Osteocyte (in vitro differentiated cells): Measurements from ENCODE around the gene OXGR1. TPM values are rescaled to one million over a fixed set of nuclear protein-coding genes. Genes with fewer than 3 reads are reported as not detected.

ENCODE experiments used
- DNase-seq: peaks from one replicate; pipeline ENCODE4 v3.0.0; 2021; ENCODE audit warnings: mixed read lengths; ENCODE audit not compliant: unreplicated experiment; ENCODE audit errors: extremely low spot score
- H3K27ac Mint-ChIP-seq: one replicate; pipeline ENCODE4 v1.8.0; 2021; ENCODE audit warnings: mild to moderate bottlenecking, mixed read lengths; ENCODE audit not compliant: unreplicated experiment
- H3K27me3 Mint-ChIP-seq: one replicate; pipeline ENCODE4 v1.8.0; 2021; ENCODE audit warnings: mixed read lengths; ENCODE audit not compliant: unreplicated experiment
- H3K36me3 Mint-ChIP-seq: one replicate; pipeline ENCODE4 v1.8.0; 2021; ENCODE audit warnings: mixed read lengths; ENCODE audit not compliant: unreplicated experiment
- H3K4me1 Mint-ChIP-seq: one replicate; pipeline ENCODE4 v1.8.0; 2021; ENCODE audit warnings: mixed read lengths; ENCODE audit not compliant: unreplicated experiment
- H3K4me3 Mint-ChIP-seq: one replicate; pipeline ENCODE4 v1.8.0; 2021; ENCODE audit warnings: mild to moderate bottlenecking, moderate library complexity, mixed read lengths; ENCODE audit not compliant: unreplicated experiment
- H3K9me3 Mint-ChIP-seq: one replicate; pipeline ENCODE4 v1.8.0; 2021; ENCODE audit warnings: mixed read lengths; ENCODE audit not compliant: unreplicated experiment
- long read RNA-seq: library from polyadenylated mRNA; unstranded; transcript quantifications from one replicate; pipeline ENCODE4 v2.0.0, GENCODE V29; 2021
- total RNA-seq: library from RNA; stranded (reverse); gene quantifications from 2 replicates; pipeline ENCODE4 v1.2.1, GENCODE V29; 2021
- TF ChIP-seq, protein P1 (sequence below): fragments of 200-600 bp; sonication (generic); IDR thresholded peaks from 2 replicates; pipeline ENCODE4 v1.5.0; 2021; ENCODE audit warnings: antibody characterized with exemption, mild to moderate bottlenecking, moderate library complexity

Gene OXGR1
- not detected in 2 replicates for total RNA-seq
- long read RNA-seq, result 0 reads

DNA sequence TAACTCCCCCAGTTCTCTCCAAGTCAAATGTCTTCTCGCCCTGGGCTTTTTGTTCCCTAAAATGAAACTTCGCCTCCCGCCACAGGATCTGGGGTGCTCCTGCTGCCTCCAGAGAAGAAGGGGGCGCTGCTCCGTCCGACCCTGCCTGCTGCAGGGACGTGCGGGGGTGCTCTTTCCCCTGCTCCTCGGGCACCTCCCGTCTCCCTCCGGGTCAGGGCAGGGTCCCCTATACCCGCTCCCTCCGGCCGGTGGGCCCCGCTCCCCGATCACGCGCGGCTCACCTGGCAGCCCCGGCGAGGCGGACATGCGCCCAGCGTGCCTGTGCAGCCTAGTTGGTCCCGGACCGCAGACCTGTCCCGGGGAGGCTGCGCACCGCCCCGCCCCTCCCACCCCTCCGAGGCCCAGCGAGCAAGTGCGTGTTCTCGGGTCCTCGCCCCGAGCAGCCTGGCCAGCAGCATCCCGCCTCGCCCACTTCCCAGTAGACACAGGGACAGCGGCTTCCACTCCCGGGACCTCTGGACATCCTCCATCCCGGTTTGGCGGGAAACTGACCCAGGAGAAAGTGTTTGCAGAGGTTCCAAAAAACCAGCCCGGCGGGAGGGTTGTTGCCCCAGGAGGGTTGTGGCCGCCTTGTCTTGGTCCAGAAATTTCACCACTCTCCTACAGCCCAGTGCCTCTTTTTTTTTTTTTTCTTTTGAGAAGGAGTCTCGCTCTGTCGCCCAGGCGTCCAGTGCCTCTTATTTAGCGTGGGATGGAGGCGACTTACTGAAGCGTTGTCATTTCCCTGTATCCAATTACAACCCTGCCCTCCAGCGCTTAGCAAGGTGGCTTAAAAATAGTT is at the start of gene OXGR1:
Gene OXGR1, minus strand, starts transcription at position 460 of the 841 bp plus-strand sequence. CDS start 6,717 bp downstream, outside the sequence.
- TF ChIP-seq, protein P1, sequence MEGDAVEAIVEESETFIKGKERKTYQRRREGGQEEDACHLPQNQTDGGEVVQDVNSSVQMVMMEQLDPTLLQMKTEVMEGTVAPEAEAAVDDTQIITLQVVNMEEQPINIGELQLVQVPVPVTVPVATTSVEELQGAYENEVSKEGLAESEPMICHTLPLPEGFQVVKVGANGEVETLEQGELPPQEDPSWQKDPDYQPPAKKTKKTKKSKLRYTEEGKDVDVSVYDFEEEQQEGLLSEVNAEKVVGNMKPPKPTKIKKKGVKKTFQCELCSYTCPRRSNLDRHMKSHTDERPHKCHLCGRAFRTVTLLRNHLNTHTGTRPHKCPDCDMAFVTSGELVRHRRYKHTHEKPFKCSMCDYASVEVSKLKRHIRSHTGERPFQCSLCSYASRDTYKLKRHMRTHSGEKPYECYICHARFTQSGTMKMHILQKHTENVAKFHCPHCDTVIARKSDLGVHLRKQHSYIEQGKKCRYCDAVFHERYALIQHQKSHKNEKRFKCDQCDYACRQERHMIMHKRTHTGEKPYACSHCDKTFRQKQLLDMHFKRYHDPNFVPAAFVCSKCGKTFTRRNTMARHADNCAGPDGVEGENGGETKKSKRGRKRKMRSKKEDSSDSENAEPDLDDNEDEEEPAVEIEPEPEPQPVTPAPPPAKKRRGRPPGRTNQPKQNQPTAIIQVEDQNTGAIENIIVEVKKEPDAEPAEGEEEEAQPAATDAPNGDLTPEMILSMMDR, result no peak
- no peak for DNase-seq
- no peak within 1 kb of the TSS for H3K27ac Mint-ChIP-seq
- H3K4me1 Mint-ChIP-seq, result peaks cover 14% of the 10 kb centered on the region
- peaks cover 5% of the 10 kb centered on the region for H3K9me3 Mint-ChIP-seq
- H3K27me3 Mint-ChIP-seq, result peaks cover 86% of the 10 kb centered on the region
- peak within 1 kb of the TSS; percentile 65 for H3K4me3 Mint-ChIP-seq
- H3K36me3 Mint-ChIP-seq, result no peaks in the 10 kb centered on the region

DNA sequence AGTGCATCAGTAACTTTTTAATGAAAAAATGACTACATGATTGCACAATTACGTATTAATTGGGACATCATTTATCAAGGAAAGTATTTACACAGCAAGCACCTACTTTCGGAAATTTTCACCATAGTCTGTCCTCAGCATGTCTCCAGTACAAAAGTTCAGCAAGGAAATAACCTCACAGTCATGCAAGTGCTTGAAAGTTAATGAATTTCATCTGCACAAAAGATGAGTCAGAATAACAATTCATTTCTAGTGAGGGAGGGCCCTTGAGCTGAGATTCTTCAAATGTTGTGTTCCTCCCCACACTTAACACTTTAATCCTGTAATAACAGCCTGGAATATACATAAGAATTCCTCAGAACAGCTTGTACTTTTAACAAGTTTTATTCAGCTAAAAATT is 49.0 kb upstream of the OXGR1 start:
- Mint-ChIP-seq H3K9me3 (no peaks in the 10 kb centered on the region), H3K27me3 (no peaks in the 10 kb centered on the region), H3K27ac (peak overlapping the region; percentile 93), H3K4me3 (peak overlapping the region; percentile 16), H3K36me3 (no peaks in the 10 kb centered on the region), H3K4me1 (peaks cover 43% of the 10 kb centered on the region)
- TF ChIP-seq, protein P1, result no peak
- no peak for DNase-seq

GRCh38 chr13:97030705-97031452 is 36.6 kb upstream of the OXGR1 start:
- no peak for DNase-seq
- H3K4me1 Mint-ChIP-seq, result peaks cover 18% of the 10 kb centered on the region
- peaks cover 9% of the 10 kb centered on the region for H3K9me3 Mint-ChIP-seq
- peaks cover 8% of the 10 kb centered on the region for H3K36me3 Mint-ChIP-seq
- peak overlapping the region; percentile 42 for H3K27ac Mint-ChIP-seq
- TF ChIP-seq, protein P1, result peak; percentile 63
- H3K4me3 Mint-ChIP-seq, result no peak overlapping the region
- no peaks in the 10 kb centered on the region for H3K27me3 Mint-ChIP-seq

DNA sequence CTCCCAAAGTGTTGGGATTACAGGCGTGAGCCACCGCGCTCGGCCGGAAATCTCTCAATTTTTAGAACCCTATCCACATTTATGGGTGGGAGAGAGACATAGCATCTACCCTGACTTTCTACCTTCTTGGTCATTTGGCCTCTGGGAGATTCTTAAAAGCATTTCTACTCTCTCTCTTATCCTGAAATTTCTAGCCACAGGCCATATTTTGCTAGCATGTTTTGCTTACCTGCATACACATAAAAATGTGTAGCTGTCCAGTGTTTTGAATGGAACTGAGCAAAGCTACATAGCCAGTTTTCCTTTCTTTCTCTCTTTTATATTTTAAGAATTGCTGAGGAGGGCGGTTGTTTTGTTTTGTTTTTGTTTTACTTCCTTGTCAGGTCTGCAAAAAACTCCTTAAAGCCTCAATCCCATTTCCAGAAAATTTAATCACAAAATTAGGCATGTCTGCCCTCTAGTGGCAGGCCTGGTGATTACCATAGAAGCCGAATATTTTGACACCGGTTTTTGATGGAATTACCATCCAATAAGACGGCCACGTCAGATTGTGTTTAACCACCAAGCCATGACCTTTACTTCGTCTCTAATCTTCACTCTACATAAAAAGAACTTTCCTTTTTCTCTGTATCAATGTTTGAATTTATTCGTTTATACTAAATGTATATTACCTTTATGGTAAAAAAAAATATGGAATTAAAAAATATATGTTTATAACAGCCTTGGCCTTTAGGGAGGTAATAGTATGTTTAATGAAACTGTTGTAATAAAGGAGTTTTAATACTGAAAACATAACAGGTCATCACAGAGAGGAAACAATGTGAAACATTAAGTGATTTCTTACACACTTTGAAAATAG is 34.4 kb upstream of the OXGR1 start:
- H3K4me3 Mint-ChIP-seq, result no peak overlapping the region
- peaks cover 15% of the 10 kb centered on the region for H3K4me1 Mint-ChIP-seq
- H3K27ac Mint-ChIP-seq, result no peak overlapping the region
- DNase-seq, result peak; percentile 88
- H3K36me3 Mint-ChIP-seq, result no peaks in the 10 kb centered on the region
- no peaks in the 10 kb centered on the region for H3K27me3 Mint-ChIP-seq
- TF ChIP-seq, protein P1, result peak; percentile 85
- peaks cover 3% of the 10 kb centered on the region for H3K9me3 Mint-ChIP-seq
